HG03159 (cell line): ENCODE measurements around the gene FRA10AC1.

Experiments used
- ATAC-seq: cut with Tn5 transposase; IDR thresholded peaks from one replicate; pipeline ENCODE4 v1.9.1; 2021; ENCODE audit warnings: mild to moderate bottlenecking, moderate library complexity; ENCODE audit not compliant: unreplicated experiment

Gene FRA10AC1, protein sequence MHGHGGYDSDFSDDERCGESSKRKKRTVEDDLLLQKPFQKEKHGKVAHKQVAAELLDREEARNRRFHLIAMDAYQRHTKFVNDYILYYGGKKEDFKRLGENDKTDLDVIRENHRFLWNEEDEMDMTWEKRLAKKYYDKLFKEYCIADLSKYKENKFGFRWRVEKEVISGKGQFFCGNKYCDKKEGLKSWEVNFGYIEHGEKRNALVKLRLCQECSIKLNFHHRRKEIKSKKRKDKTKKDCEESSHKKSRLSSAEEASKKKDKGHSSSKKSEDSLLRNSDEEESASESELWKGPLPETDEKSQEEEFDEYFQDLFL

GRCh38 chr10:93702210-93703001 is at the start of gene FRA10AC1:
Gene FRA10AC1, minus strand, starts transcription at chr10:93702592. Its CDS starts 2,486 bp downstream, at chr10:93700106.
- peak; percentile 75 for ATAC-seq

DNA sequence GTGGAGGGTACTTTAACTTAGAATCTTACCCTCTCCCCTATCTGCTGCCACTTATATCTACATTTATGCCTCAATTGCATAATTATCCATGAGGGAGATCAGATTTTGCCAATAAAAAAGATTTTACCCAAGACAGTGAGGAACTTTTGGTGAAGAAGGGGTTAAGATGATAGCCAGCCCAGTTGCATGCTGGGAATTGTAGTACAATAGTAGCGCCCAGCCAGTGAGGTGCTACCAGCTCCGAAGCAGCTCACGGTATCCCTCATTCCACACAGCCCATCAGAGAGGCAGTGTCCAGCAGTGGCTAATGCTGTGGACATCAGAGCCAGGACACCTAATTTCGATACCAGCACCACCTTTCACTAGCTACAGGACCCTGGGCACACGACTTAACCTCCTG is 49.4 kb upstream of the FRA10AC1 start:
- ATAC-seq: no peak

DNA sequence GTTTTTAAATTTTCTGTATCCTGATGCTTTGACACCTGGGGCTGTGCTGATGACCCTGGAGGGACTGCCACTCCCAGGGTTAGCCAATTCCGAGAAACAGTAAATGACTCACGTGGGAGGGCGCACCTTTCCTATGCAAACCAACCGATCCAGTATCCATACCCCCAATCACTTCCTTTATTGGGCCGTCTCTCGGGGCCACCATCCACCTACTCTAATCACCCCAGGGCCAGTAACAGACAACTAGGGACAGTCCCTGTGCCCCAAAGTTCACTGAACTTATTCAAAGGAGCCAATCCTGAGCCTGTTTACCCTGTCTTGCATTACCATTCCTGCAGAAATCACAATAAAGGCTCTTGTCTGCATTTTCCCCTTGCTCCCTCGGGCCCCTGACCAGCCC is 48.7 kb upstream of the FRA10AC1 start:
- no peak for ATAC-seq

DNA sequence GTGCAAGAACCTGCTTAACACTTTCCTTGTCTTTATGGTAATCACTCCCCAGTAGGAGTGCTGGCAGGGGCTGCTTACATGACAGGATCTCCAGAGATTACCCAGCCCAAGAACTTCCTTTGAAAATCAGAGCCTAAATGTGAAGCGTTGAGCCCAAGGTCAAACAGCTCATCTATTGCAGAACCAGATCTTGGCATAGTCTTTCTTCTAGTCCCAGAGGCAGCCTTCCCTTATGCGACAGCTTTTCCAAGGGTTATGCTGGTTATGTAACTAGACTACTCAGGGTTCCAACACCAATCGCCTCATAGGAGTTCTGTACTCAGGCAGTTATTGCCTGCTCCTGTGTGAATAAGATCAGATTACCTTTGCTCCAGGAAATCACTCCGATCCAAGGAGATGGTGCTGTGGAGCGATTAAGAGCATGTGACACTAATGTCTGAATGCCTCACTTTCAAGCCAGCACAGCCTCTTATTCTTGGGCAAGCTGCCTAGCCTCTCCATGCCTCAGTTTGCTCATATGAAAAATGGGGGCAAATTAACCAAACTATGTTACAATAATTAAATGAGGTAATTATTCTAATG is 46.9 kb upstream of the FRA10AC1 start:
- no peak for ATAC-seq

DNA sequence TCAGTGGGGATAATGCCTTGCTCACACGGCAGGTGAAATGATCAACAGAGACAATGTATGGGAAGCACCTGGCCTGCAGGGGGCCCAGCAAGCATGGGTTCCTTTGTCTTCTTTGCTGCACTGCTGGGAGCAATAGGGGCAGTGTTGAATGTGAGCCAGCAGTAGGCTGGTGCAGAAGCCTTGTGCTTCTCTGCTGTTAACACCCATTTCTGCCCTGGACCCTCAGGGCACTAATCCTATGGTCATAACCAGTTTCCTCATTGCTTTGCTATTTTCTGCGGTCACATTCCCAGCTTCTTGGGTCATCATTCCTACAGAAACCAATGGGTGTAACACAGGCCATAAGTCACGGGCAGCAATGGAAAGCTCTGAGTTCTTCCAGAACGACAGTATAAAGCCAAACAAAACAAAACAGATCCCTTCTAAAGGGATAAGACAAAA is 44.5 kb upstream of the FRA10AC1 start:
- ATAC-seq: no peak

DNA sequence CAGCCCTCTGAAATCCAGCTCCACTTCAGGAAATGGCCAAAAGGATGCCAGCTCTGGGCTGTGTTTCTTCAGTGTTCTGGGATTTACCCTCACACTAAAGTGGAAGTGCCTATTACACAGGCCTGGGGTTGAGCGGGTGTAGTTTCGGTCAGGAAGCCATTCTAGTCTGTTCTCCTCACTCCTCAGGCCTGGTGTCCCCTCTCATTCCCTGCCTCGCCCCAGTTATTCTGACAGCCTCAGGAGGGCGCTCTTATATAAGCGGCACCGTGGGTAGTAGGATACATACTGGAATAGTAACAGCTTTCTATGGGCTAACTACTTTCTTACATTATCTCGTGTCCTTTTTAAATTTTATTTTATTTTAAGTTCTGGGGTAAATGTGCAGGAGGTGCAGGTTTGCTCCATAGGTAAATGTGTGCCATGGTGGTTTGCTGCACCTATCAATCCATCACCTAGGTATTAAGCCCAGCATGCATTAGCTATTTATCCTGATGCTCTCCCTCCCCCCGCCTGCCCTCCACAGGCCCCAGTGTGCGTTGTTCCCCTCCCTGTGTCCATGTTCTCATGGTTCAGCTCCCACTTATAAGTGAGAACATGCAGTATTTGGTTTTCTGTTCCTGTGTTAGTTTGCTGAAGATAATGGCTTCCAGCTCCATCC is 43.1 kb upstream of the FRA10AC1 start:
- ATAC-seq: no peak

GRCh38 chr10:93742633-93743349 is 40.4 kb upstream of the FRA10AC1 start:
- ATAC-seq: peak; percentile 92

- ATAC-seq: no peak
Measured at GRCh38 chr10:93741367-93741766, 39.0 kb upstream of the FRA10AC1 start.

DNA sequence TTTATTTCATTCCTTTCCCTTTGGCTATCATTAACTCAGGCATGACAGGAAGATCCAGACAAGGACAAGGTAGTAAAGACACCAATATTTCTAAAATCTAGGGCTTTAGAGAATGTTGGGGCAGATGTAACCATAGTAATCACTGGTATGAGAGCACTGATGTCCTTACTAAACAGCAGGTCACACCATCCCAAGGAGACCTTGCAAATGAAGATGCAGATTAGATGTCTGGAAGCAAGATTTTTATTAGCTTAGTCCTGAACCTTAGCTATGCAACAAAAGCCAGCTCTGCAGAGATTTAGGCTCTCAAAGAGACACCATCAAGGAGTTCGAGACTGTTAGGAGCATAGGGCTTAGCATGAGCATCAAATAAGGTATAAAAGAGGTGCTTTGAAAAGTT is 23.6 kb upstream of the FRA10AC1 start:
- no peak for ATAC-seq

DNA sequence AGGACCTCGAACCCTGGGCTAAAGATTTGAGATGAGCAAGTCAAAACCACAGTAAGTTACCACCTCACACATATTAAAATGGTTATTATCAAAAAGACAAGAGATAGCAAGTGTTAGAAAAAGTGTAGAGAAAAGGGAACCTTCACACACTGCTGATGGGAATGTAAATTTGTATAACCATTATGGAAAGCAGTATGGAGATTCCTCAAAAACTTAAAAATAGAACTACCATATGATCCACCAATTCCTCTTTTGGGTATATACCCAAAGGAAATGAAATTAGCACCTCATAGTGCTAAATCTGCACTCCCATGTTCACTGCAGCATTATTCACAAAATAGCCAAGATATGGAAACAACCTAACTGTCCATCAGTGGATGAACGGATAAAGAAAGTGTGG is 20.8 kb upstream of the FRA10AC1 start:
- no peak for ATAC-seq

DNA sequence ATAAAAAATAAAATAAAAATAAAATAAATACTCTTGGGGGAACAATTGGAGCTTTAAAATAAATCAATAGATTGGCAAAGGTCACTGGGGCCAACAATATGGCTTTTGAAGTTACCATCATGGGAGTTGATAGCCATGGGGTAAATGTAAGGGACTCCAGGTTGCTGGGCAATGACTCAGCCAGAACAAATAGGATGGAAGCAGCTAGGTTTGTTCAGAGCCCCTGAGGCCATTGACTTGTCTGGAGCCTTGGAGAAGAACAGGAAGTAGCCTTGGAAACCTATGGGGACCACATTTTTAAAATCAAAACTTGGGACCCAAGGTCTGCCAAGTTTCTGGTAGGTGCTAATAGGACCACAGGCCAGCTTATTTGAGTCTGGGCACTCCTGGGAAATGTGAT is 20.2 kb upstream of the FRA10AC1 start:
- ATAC-seq: no peak

- no peak for ATAC-seq
Measured at GRCh38 chr10:93719901-93720300, 17.5 kb upstream of the FRA10AC1 start.

GRCh38 chr10:93718937-93719725 is 16.7 kb upstream of the FRA10AC1 start:
- peak; percentile 52 for ATAC-seq

DNA sequence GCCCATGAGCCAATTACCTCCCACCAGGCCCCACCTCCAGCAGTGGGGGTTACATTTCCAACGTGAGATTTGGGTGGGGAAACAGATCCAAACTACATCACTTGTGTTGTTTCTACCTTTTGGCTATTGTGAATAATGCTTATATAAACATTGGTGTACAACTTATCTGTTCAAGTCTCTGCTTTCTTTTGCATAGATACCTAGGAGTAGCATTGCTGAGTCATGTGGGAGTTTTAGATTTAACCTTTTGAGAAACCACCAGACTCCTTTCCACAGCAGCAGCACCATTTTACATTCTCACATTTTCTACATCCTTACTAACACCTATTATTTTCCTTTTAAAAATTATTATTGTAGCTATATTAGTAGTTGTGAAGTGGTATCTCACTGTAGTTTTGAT is 14.4 kb upstream of the FRA10AC1 start:
- ATAC-seq: no peak

DNA sequence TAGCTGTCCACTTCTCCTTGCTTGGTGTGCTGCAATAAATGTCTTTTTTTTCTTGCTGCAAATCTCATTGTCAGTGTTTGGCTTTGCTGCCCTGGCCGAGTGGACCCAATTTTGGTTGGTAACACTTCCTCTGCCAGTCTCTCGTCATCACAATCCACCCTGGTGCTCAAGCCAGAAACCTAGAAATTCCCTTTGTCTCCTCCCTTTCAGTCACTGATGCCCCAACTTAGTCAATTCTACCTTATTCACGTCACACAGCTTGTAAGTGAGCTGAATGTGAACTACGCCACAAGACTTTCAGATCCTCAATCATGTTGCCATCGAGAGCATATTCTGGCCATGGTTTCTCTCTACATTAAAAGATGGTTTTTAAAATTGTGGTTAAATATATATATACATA is 13.0 kb upstream of the FRA10AC1 start:
- ATAC-seq: peak; percentile 93

DNA sequence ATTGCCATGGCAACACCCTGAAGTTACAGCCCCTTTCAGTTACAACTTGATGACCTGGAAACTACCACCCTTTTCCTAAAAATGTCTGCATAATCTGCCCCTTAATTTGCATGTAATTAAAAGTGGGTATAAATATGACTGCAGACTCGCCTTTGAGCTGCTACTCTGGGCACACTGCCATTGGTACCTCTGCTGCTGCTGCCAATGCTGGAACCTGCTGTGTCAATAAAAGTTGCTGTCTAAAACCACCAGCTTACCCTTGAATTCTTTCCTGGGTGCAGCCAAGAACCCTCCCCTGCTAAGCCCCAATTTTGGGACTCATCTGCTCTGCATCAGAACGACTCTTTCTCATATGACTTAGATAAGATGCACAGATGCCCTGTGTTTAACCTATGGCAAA is 10.2 kb upstream of the FRA10AC1 start:
- ATAC-seq: no peak

GRCh38 chr10:93711891-93712290 is 9.5 kb upstream of the FRA10AC1 start:
- ATAC-seq: no peak

GRCh38 chr10:93710333-93710909 is 8.0 kb upstream of the FRA10AC1 start:
- ATAC-seq: no peak

- ATAC-seq: no peak
Measured at GRCh38 chr10:93707623-93708022, 5.2 kb upstream of the FRA10AC1 start.

DNA sequence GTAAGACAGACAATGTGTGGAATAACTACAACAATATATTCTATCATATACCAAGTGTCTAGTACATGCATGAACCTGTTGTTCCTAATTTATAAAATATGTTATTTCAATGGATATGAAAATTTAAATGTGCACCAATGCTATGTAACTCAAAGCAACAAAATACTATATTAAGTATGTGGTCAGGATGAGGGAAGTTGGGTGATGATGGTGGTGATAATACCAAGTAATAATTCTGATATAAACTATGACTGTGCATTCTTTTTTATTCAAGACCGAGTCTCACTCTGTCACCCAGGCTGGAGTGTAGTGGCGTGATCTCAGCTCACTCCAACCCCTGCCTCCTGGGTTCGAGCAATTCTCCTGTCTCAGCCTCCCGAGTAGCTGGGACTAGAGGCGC is 2.1 kb upstream of the FRA10AC1 start:
- no peak for ATAC-seq
